ENCODE measurements around the gene SLCO4A1.

DNA sequence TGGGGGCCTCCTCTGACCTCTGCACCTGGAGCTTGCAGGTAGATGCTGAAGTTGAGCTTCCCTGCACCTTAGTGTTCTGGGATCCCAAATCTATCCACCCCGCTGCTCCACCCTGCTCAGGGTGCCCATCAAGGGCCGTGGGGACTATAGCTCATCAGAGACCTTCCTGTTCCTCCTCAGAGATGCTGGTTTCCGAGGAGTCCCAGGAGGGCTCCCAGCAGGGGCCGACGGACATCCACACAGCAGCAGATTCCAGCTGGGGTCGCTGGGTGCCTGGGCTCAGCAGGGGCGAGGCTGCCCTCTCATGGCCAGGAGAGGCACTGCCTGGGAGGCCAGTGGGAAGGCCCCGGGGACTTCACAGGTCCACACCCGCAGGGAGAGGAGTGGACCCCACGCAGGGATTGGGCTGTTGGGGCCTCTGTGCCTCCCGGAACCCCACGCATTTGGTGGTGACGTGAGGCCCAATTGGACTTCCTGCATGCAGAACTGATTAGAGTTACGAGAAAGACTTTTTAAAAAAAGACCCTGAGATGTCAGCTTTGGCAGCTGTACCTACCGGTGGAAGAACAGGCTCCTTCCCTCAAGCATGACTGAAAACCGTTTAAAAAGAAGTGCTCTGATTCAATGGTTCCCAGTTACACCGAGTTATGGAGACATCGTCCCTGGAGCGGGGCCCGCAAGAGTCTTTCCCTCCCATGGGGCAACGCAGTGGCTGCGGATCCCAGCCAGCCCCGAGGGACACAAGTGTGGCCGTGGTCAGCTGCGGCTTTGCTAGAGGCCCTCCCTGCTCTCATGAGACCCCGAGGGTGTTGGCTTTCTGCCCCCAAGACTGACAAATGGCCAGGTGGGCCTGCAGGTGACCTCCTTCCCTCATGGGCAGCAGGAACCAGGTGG, 25.3 kb upstream of the SLCO4A1 start:
- TF ChIP-seq, protein P1, sequence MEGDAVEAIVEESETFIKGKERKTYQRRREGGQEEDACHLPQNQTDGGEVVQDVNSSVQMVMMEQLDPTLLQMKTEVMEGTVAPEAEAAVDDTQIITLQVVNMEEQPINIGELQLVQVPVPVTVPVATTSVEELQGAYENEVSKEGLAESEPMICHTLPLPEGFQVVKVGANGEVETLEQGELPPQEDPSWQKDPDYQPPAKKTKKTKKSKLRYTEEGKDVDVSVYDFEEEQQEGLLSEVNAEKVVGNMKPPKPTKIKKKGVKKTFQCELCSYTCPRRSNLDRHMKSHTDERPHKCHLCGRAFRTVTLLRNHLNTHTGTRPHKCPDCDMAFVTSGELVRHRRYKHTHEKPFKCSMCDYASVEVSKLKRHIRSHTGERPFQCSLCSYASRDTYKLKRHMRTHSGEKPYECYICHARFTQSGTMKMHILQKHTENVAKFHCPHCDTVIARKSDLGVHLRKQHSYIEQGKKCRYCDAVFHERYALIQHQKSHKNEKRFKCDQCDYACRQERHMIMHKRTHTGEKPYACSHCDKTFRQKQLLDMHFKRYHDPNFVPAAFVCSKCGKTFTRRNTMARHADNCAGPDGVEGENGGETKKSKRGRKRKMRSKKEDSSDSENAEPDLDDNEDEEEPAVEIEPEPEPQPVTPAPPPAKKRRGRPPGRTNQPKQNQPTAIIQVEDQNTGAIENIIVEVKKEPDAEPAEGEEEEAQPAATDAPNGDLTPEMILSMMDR (optimal IDR thresholded peaks at IDR 0.05 in 1 of 3, IDR thresholded peaks at IDR 0.05 in 1 of 3, conservative IDR thresholded peaks at IDR 0.05 in 1 of 3; ENCODE audit: extremely low read depth in 1 of 3, insufficient read depth in 2 of 3, low read length in 3 of 3), result peak; percentile 93 to 97 (median 97)
- TF ChIP-seq EZH2 (IDR thresholded peaks at IDR 0.05; ENCODE audit: low read length), result no peak
